A549 treated with dexamethasone at 1 μM for 4 hours (cell line): ENCODE results near the gene NHSL2. TPM values are rescaled to one million over a fixed set of nuclear protein-coding genes. Genes with fewer than 3 reads are reported as not detected.

Source experiments
- total RNA-seq: library from RNA; stranded (reverse); fragments of 200-300 nt; extraction: Qiagen RNA extraction; gene quantifications from 5 replicates; pipeline ENCODE4 v1.2.3, GENCODE V29; 2022

Gene NHSL2
- 0.25 to 0.53 TPM (median 0.32 TPM) in 5 replicates for total RNA-seq

GRCh38 chrX:71910643-71910985 is at the start of gene NHSL2:
Gene NHSL2, plus strand, starts transcription at chrX:71910845.

GRCh38 chrX:72131317-72132294 is 221.0 kb downstream of the NHSL2 start, which contains the start of gene RTL5:
Gene RTL5, minus strand, starts transcription at chrX:72131915.

GRCh38 chrX:72181178-72182125 is 270.8 kb downstream of the NHSL2 start, which contains the start of gene PIN4:
Gene PIN4, plus strand, starts transcription at chrX:72181757. Its CDS starts 29 bp downstream, at chrX:72181786.

Other genes with a start within 250 kb of the NHSL2 start
- not detected in 5 replicates for gene CXorf49, start 192.6 kb upstream of the NHSL2 start, total RNA-seq
- gene CXorf49B, start 147.5 kb upstream of the NHSL2 start, total RNA-seq = not detected in 5 replicates
- gene RTL5, start 221.1 kb downstream of the NHSL2 start, total RNA-seq = 2.0 to 2.7 TPM (median 2.5 TPM) in 5 replicates